ENCODE data around the gene XRCC2.

DNA sequence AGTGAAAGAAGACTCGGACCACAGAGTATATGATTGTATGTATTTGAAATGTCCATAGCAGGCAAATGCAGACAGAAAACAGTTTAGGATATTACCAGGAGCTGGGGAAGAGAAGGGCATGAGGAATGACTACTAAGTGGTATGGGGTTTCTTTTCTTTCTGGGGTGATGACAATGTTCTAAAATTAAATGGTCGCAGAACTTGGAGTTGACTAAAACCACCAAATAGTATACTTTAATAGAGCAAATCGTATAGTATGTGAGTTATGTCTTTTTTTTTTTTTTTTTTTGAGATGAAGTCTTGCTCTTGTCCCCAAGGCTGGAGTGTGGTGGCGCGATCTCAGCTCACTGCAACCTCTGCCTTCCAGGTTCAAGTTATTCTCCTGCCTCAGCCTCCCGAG, 34.6 kb downstream of the XRCC2 start:
- TF ChIP-seq, protein P1, sequence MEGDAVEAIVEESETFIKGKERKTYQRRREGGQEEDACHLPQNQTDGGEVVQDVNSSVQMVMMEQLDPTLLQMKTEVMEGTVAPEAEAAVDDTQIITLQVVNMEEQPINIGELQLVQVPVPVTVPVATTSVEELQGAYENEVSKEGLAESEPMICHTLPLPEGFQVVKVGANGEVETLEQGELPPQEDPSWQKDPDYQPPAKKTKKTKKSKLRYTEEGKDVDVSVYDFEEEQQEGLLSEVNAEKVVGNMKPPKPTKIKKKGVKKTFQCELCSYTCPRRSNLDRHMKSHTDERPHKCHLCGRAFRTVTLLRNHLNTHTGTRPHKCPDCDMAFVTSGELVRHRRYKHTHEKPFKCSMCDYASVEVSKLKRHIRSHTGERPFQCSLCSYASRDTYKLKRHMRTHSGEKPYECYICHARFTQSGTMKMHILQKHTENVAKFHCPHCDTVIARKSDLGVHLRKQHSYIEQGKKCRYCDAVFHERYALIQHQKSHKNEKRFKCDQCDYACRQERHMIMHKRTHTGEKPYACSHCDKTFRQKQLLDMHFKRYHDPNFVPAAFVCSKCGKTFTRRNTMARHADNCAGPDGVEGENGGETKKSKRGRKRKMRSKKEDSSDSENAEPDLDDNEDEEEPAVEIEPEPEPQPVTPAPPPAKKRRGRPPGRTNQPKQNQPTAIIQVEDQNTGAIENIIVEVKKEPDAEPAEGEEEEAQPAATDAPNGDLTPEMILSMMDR (IDR thresholded peaks at IDR 0.05), result no peak
- TF ChIP-seq POLR2A (IDR thresholded peaks at IDR 0.05), result no peak
